ENCODE measurements around the gene DAND5.

DNA sequence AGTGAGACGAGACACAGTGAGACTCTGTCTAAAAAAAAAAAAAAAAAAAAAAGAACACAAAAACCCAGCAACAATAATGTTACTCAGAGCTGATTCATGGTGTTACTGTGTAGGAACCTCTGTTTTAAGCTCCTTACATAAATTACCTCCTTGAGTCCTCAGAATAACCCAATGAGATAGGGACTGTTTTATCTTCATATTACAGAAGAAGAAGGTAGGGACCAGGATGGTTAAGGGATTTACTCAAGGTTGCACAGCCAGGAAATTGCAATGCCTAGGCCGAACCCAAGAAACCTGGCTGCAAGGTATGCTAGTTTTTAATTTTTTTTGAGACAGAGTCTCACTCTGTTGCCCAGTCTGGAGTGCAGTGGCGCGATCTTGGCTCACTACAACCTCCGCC is 1.5 kb upstream of the DAND5 start:
- TF ChIP-seq, protein P1, sequence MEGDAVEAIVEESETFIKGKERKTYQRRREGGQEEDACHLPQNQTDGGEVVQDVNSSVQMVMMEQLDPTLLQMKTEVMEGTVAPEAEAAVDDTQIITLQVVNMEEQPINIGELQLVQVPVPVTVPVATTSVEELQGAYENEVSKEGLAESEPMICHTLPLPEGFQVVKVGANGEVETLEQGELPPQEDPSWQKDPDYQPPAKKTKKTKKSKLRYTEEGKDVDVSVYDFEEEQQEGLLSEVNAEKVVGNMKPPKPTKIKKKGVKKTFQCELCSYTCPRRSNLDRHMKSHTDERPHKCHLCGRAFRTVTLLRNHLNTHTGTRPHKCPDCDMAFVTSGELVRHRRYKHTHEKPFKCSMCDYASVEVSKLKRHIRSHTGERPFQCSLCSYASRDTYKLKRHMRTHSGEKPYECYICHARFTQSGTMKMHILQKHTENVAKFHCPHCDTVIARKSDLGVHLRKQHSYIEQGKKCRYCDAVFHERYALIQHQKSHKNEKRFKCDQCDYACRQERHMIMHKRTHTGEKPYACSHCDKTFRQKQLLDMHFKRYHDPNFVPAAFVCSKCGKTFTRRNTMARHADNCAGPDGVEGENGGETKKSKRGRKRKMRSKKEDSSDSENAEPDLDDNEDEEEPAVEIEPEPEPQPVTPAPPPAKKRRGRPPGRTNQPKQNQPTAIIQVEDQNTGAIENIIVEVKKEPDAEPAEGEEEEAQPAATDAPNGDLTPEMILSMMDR (IDR thresholded peaks at IDR 0.05; ENCODE audit: low read depth, low read length, poor library complexity, severe bottlenecking), result no peak
- no peak for TF ChIP-seq EZH2phosphoT487 (IDR thresholded peaks at IDR 0.05; ENCODE audit: borderline replicate concordance, low read length)
